Ishikawa (cell line): Measurements from ENCODE around the gene SUSD6.

Experiments used
- CEBPB ChIP-seq: IDR thresholded peaks from 2 replicates; pipeline ENCODE4 v1.6.1; 2012
- NFIC ChIP-seq: IDR thresholded peaks from 2 replicates; pipeline ENCODE4 v1.6.1; 2012
- RAD21 ChIP-seq: IDR thresholded peaks from 2 replicates; pipeline ENCODE4 v1.6.1; 2012; ENCODE audit warnings: low read depth
- TAF1 ChIP-seq: IDR thresholded peaks from 2 replicates; pipeline ENCODE4 v1.6.1; 2012; ENCODE audit warnings: low read depth, mild to moderate bottlenecking
- YY1 ChIP-seq: IDR thresholded peaks from 2 replicates; pipeline ENCODE4 v1.6.1; 2012; ENCODE audit warnings: low read depth
- TF ChIP-seq, protein P1 (sequence below): IDR thresholded peaks from 2 replicates; pipeline ENCODE4 v1.6.1; 2012; ENCODE audit warnings: low read depth, mild to moderate bottlenecking
- TF ChIP-seq, protein P2 (sequence below): IDR thresholded peaks from 2 replicates; pipeline ENCODE4 v1.6.1; 2012
- TF ChIP-seq, protein P3 (sequence below): IDR thresholded peaks from 2 replicates; pipeline ENCODE4 v1.6.1; 2012

DNA sequence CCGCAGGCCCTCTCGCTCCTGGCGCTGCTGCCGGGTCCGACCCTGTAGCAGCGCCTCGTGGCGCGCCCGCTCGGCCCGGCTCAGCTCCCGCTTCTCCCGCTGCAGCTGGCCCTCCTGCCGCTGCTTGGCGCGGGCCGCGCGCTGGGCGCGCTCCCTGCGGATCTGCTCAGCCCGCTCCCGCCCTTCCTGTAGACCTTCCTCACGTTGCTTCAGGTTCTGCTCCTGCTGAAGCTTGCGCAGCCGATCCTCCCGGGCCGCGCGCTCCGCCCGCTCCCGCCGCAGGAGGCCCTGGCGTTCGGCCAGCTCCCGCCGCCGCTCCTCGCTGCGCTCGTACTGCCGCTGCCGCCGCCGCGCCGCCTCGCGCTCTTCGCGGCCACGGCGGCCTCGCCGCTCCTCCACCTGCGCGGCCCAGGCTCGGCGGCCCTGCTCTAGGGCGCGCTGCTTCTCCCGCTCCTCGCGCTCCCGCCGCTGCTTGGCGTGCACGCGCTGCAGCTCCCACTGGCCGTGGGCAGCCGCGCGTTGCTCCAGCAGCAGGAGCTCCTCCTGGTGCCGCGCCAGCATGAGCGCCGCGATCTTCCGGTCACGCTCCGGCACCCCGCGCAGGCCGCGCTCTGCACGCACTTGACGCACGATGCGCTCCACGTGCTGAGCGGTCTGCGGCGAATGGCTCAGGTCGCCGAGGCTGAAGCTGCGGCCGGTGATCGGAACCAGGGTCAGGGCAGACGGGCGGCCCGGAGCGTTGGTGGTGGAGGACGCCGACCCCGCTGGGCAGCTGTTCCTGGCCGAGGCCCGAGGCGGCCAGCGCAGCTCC is 39.2 kb upstream of the SUSD6 start:
- TF ChIP-seq CEBPB = no peak
- TF ChIP-seq, protein P1, sequence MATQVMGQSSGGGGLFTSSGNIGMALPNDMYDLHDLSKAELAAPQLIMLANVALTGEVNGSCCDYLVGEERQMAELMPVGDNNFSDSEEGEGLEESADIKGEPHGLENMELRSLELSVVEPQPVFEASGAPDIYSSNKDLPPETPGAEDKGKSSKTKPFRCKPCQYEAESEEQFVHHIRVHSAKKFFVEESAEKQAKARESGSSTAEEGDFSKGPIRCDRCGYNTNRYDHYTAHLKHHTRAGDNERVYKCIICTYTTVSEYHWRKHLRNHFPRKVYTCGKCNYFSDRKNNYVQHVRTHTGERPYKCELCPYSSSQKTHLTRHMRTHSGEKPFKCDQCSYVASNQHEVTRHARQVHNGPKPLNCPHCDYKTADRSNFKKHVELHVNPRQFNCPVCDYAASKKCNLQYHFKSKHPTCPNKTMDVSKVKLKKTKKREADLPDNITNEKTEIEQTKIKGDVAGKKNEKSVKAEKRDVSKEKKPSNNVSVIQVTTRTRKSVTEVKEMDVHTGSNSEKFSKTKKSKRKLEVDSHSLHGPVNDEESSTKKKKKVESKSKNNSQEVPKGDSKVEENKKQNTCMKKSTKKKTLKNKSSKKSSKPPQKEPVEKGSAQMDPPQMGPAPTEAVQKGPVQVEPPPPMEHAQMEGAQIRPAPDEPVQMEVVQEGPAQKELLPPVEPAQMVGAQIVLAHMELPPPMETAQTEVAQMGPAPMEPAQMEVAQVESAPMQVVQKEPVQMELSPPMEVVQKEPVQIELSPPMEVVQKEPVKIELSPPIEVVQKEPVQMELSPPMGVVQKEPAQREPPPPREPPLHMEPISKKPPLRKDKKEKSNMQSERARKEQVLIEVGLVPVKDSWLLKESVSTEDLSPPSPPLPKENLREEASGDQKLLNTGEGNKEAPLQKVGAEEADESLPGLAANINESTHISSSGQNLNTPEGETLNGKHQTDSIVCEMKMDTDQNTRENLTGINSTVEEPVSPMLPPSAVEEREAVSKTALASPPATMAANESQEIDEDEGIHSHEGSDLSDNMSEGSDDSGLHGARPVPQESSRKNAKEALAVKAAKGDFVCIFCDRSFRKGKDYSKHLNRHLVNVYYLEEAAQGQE = no peak
- TF ChIP-seq, protein P2, sequence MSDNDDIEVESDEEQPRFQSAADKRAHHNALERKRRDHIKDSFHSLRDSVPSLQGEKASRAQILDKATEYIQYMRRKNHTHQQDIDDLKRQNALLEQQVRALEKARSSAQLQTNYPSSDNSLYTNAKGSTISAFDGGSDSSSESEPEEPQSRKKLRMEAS = peak; percentile 95
- no peak for TF ChIP-seq TAF1
- TF ChIP-seq RAD21 = no peak
- TF ChIP-seq, protein P3, sequence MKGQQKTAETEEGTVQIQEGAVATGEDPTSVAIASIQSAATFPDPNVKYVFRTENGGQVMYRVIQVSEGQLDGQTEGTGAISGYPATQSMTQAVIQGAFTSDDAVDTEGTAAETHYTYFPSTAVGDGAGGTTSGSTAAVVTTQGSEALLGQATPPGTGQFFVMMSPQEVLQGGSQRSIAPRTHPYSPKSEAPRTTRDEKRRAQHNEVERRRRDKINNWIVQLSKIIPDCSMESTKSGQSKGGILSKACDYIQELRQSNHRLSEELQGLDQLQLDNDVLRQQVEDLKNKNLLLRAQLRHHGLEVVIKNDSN = no peak
- TF ChIP-seq NFIC = peak; percentile 83
- no peak for TF ChIP-seq YY1
